MCF 10A (cell line): ENCODE data around the gene TBX1. TPM values are rescaled to one million over a fixed set of nuclear protein-coding genes. Genes with fewer than 3 reads are reported as not detected.

ENCODE experiments used
- BruUV-seq: library from RNA; stranded (reverse); fragments of 400-500 nt; replicated peaks from 2 replicates; lab custom pipeline; 2021; lab: Mats Ljungman, UMichigan
- CTCF ChIA-PET: fragments of 300-600 bp; sonication (Branson Sonifier 250); formaldehyde crosslinking; extraction: SDS; loops from one replicate; lab custom pipeline; 2021; ENCODE audit warnings: antibody characterized with exemption, inconsistent platforms; lab: Yijun Ruan, JAX
- POLR2A ChIA-PET: fragments of 300-600, 350-650 bp; sonication (Branson Sonifier 250); formaldehyde crosslinking; extraction: SDS; loops from one replicate; lab custom pipeline; 2020; ENCODE audit warnings: antibody characterized with exemption, inconsistent platforms; lab: Yijun Ruan, JAX
- DNase-seq: peaks from one replicate; pipeline ENCODE4 v3.0.0-alpha.2; 2018; ENCODE audit not compliant: unreplicated experiment
- H3K27ac Mint-ChIP-seq: one replicate; pipeline ENCODE4 v1.8.0; 2022; ENCODE audit warnings: mild to moderate bottlenecking, low read depth, mixed read lengths; ENCODE audit not compliant: unreplicated experiment
- H3K27me3 Mint-ChIP-seq: one replicate; pipeline ENCODE4 v1.8.0; 2022; ENCODE audit warnings: mixed read lengths; ENCODE audit not compliant: insufficient read depth, unreplicated experiment
- H3K36me3 Mint-ChIP-seq: one replicate; pipeline ENCODE4 v1.8.0; 2022; ENCODE audit warnings: mild to moderate bottlenecking, moderate library complexity, mixed read lengths; ENCODE audit not compliant: insufficient read depth, unreplicated experiment
- H3K4me1 Mint-ChIP-seq: one replicate; pipeline ENCODE4 v1.8.0; 2022; ENCODE audit warnings: mixed read lengths; ENCODE audit not compliant: insufficient read depth, unreplicated experiment
- H3K4me3 Mint-ChIP-seq: one replicate; pipeline ENCODE4 v1.8.0; 2022; ENCODE audit warnings: mild to moderate bottlenecking, moderate library complexity, mixed read lengths; ENCODE audit not compliant: unreplicated experiment
- H3K9me3 Mint-ChIP-seq: one replicate; pipeline ENCODE4 v1.8.0; 2022; ENCODE audit warnings: mixed read lengths; ENCODE audit not compliant: unreplicated experiment
- CTCF ChIP-seq: fragments of 200-600 bp; IDR thresholded peaks from one replicate; pipeline ENCODE4 v1.8.0; 2022; ENCODE audit warnings: antibody characterized with exemption, mild to moderate bottlenecking; ENCODE audit not compliant: unreplicated experiment
- intact Hi-C: fragments of 100-400 bp; cut with micrococcal nuclease; formaldehyde crosslinking; loops from 2 replicates; pipeline ENCODE4 v1.14.1; 2022
- total RNA-seq: library from RNA; stranded (reverse); gene quantifications from 2 replicates; pipeline ENCODE4 v1.2.3, GENCODE V29; 2022

Gene TBX1
- total RNA-seq, 1 experiment from 2014 or later: not detected

- Mint-ChIP-seq H3K4me3 (no peak overlapping the region), H3K27me3 (no peaks in the 10 kb centered on the region), H3K27ac (no peak overlapping the region), H3K4me1 (no peaks in the 10 kb centered on the region), H3K36me3 (no peaks in the 10 kb centered on the region), H3K9me3 (no peaks in the 10 kb centered on the region)
- no peak for DNase-seq
- intact Hi-C loops: no loop called here
- ChIA-PET CTCF (interaction anchor here (0.6 to 0.8 kb wide), 3 partner anchors 17 to 214 kb away, joined by 3 to 4 read pairs (median 3); no protein-coding TSS in a partner anchor), POLR2A (interaction anchor here (0.6 kb wide), 1 partner anchor 76 kb away, joined by 3 read pairs; no protein-coding TSS in a partner anchor)
- no peak for TF ChIP-seq CTCF
- no TSS peak for BruUV-seq
Measured at GRCh38 chr22:19733755-19734154, 26.8 kb upstream of the TBX1 start.

GRCh38 chr22:19734163-19734562 lies 26.4 kb upstream of the TBX1 start:
- no peak overlapping the region for H3K27ac Mint-ChIP-seq
- no peaks in the 10 kb centered on the region for H3K9me3 Mint-ChIP-seq
- ChIA-PET POLR2A (interaction anchor here (0.6 kb wide), 1 partner anchor 75 kb away, joined by 3 read pairs; no protein-coding TSS in a partner anchor), CTCF (interaction anchor here (0.6 to 0.8 kb wide), 3 partner anchors 16 to 214 kb away, joined by 3 to 4 read pairs (median 3); no protein-coding TSS in a partner anchor)
- no peaks in the 10 kb centered on the region for H3K4me1 Mint-ChIP-seq
- H3K36me3 Mint-ChIP-seq: no peaks in the 10 kb centered on the region
- no peak overlapping the region for H3K4me3 Mint-ChIP-seq
- H3K27me3 Mint-ChIP-seq: no peaks in the 10 kb centered on the region
- BruUV-seq: no TSS peak
- DNase-seq: no peak
- no peak for TF ChIP-seq CTCF
- intact Hi-C loops: no loop called here

- intact Hi-C loops: no loop called here
- Mint-ChIP-seq H3K4me3 (no peak overlapping the region), H3K4me1 (no peaks in the 10 kb centered on the region), H3K36me3 (no peaks in the 10 kb centered on the region), H3K9me3 (no peaks in the 10 kb centered on the region), H3K27ac (no peak overlapping the region), H3K27me3 (no peaks in the 10 kb centered on the region)
- CTCF ChIA-PET: no interaction called here
- POLR2A ChIA-PET: no interaction called here
- BruUV-seq: no TSS peak
- no peak for DNase-seq
- no peak for TF ChIP-seq CTCF
Measured at GRCh38 chr22:19734837-19735382, 25.7 kb upstream of the TBX1 start.

- no peak for TF ChIP-seq CTCF
- ChIA-PET CTCF (no interaction called here), POLR2A (no interaction called here)
- Mint-ChIP-seq H3K27me3 (no peaks in the 10 kb centered on the region), H3K27ac (no peak overlapping the region), H3K9me3 (no peaks in the 10 kb centered on the region), H3K4me3 (no peak overlapping the region), H3K4me1 (no peaks in the 10 kb centered on the region), H3K36me3 (no peaks in the 10 kb centered on the region)
- no TSS peak for BruUV-seq
- no peak for DNase-seq
- intact Hi-C loops: no loop called here
Measured at GRCh38 chr22:19735665-19736510, 24.7 kb upstream of the TBX1 start.
